HG02798 (cell line): ENCODE data around the gene GLI1.
A peak's percentile ranks its signal among the peaks of the same experiment; 100 is the strongest.
"Not testable (repeated sequence)": the region's sequence is repeated elsewhere in the genome, so short reads cannot be mapped to it uniquely, and the experiment has no call there.

Experiments used
- ATAC-seq: cut with Tn5 transposase; IDR thresholded peaks from one replicate; pipeline ENCODE4 v1.9.1; 2021; ENCODE audit warnings: mild to moderate bottlenecking; ENCODE audit not compliant: unreplicated experiment, poor library complexity

Gene GLI1

GRCh38 chr12:57515934-57516541 lies 56.5 kb downstream of the GLI1 start:
- ATAC-seq = no peak

GRCh38 chr12:57516617-57517153 lies 57.1 kb downstream of the GLI1 start:
- ATAC-seq = no peak

GRCh38 chr12:57517187-57517586 lies 57.6 kb downstream of the GLI1 start:
- ATAC-seq = no peak

- not testable (repeated sequence) for ATAC-seq
Measured at GRCh38 chr12:57517718-57518117, 58.1 kb downstream of the GLI1 start.

- ATAC-seq = no peak
Measured at GRCh38 chr12:57518176-57518919, 58.8 kb downstream of the GLI1 start.

- no peak for ATAC-seq
Measured at GRCh38 chr12:57518920-57519795, 59.6 kb downstream of the GLI1 start.

GRCh38 chr12:57519796-57520052 lies 60.1 kb downstream of the GLI1 start:
- ATAC-seq = peak; percentile 5

- ATAC-seq = peak; percentile 74
Measured at GRCh38 chr12:57520053-57520818, 60.7 kb downstream of the GLI1 start, which contains the start of gene DDIT3. DDIT3 (minus strand) TSS chr12:57520514; CDS start chr12:57517406, 3,108 bp downstream.

GRCh38 chr12:57521525-57522010 lies 62.0 kb downstream of the GLI1 start:
- no peak for ATAC-seq
